Right renal pelvis (tissue), 4 donors: ENCODE measurements around the gene FOXF2. TPM values are rescaled to one million over a fixed set of nuclear protein-coding genes. Genes with fewer than 3 reads are reported as not detected.

Experiments used
- DNase-seq, 4 donors: peaks; one replicate each; pipeline ENCODE4 v3.0.0-alpha.2; 2013; ENCODE audit warnings: low read depth in 4 of 4, low spot score in 3 of 4, missing footprints in 1 of 4
- polyA plus RNA-seq, 4 donors: library from polyadenylated mRNA; unstranded; fragments of 120-200 nt; gene quantifications; one replicate each; pipeline ENCODE4 v1.2.1, GENCODE V29; 2013; ENCODE audit not compliant: insufficient read length in 4 of 4

FOXF2 gene
- polyA plus RNA-seq, 4 donors: 0.07 to 0.31 (median 0.13) TPM

DNA sequence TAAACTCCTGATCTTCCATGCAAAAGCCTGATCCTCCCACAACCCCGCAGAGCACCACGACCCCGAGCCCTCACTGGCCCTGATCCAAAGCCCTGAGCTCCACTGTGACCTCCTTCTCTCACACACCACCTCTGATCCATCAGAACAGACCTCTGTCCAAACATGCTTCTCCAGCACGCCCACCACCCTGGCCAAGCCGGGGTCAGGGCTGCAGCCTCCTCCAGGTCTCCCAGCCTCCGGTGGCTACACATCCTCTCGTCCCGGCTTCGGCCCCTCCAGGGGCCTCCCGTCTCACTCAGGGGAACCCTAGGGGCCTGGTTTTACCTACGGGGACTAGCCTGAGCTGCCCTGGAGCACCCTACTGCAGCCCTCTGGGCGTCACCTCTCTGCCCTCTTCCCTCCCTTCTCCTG lies 49.1 kb downstream of the FOXF2 start:
- no peak for DNase-seq

DNA sequence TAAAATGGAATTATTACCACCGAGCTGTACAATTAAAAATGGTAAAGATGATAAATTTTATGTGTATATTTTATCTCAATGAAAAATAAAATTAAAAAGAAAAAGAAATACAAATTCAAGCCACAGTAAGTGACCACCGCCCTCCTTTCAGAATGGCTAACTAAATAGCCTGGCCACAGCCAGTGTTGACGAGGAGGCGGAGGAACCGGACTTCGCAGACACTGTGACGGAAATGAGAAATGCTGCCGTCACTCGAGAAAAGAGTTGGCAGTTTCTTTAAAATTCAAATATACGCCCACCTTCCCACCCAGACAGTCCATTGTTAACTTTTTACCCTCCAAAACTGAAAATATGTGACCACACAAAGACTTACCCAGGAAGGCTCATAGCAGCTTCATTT lies 50.0 kb downstream of the FOXF2 start:
- no peak for DNase-seq

DNA sequence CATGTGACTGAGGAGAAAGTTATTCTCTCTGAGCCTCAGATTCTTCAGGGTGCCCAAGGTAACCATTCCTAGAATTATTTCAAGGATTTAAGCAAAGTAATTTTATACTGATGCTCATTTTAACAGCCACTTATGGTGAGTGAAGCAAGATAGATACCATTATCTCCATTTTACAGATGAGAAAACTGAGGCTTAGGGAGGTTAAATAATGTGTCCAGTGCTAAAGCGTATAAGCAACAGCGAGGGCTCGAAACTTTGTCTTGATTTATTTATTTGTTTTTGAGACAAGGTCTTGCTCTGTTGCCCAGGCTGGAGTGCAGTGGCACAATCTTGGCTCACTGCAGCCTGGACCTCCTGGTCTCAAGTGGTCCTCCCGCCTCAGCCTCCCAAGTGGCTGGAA lies 53.6 kb downstream of the FOXF2 start:
- DNase-seq: no peak

Other genes starting within 250 kb of the FOXF2 start
- 10 to 100 TPM; 12.1 to 17.5 (median 13.8) TPM for gene FOXQ1, start 77.5 kb upstream of the FOXF2 start, polyA plus RNA-seq
- 100 to 1,000 TPM in 1 of 4 donors, 10 to 100 TPM in 3; 93.5 to 103 (median 97.4) TPM for gene FOXC1, start 220.3 kb downstream of the FOXF2 start, polyA plus RNA-seq